Fibroblast of villous mesenchyme (primary cell): Measurements from ENCODE around the gene CLCNKB. TPM values are rescaled to one million over a fixed set of nuclear protein-coding genes. Genes with fewer than 3 reads are reported as not detected.
"Not testable (repeated sequence)": the region's sequence is repeated elsewhere in the genome, so short reads cannot be mapped to it uniquely, and the experiment has no call there.

Source experiments
- DNase-seq: peaks from one replicate; pipeline ENCODE4 v3.0.0-alpha.2; 2010; ENCODE audit warnings: low read depth
- H3K4me3 ChIP-seq: 2 replicates; pipeline ENCODE4 v1.5.1; 2011; ENCODE audit warnings: low read depth, mild to moderate bottlenecking, low read length
- CTCF ChIP-seq: IDR thresholded peaks from 2 replicates; pipeline ENCODE4 v1.5.1; 2012; ENCODE audit warnings: low read depth, mild to moderate bottlenecking, low read length; ENCODE audit not compliant: insufficient read depth
- total RNA-seq: library from RNA; depleted of rRNA; stranded (reverse); fragments of >200 nt; gene quantifications from 2 replicates; pipeline ENCODE4 v1.2.3, GENCODE V29; 2012

Gene CLCNKB
- total RNA-seq, 1 donor = 0.43 TPM

GRCh38 chr1:16019644-16020277 lies 23.8 kb upstream of the CLCNKB start:
- DNase-seq = no peak
- TF ChIP-seq CTCF = no peak

GRCh38 chr1:16020325-16020724 lies 23.3 kb upstream of the CLCNKB start:
- DNase-seq = no peak
- H3K4me3 ChIP-seq = no peak overlapping the region
- TF ChIP-seq CTCF = no peak

More at GRCh38 chr1:16019644-16020277, 23.8 kb upstream of the CLCNKB start:
- no peak overlapping the region for H3K4me3 ChIP-seq

- not testable (repeated sequence) for DNase-seq, H3K4me3 ChIP-seq
These were observed 22.7 kb upstream of the CLCNKB start for GRCh38 chr1:16020878-16021277.

GRCh38 chr1:16021681-16022080 lies 21.9 kb upstream of the CLCNKB start, which contains the start of gene CLCNKA:
TSS of gene CLCNKA (plus strand) at chr1:16022036. CDS start at chr1:16022620, 584 bp downstream.
- H3K4me3 ChIP-seq = no peak within 1 kb of the TSS
- DNase-seq = no peak
- no peak for TF ChIP-seq CTCF

- no peak for DNase-seq
- no peak overlapping the region for H3K4me3 ChIP-seq
- no peak for TF ChIP-seq CTCF
These were observed 21.2 kb upstream of the CLCNKB start for GRCh38 chr1:16022393-16022792.

- no peak overlapping the region for H3K4me3 ChIP-seq
- no peak for TF ChIP-seq CTCF
- no peak for DNase-seq
These were observed 20.4 kb upstream of the CLCNKB start for GRCh38 chr1:16023050-16023653.

GRCh38 chr1:16026302-16026701 lies 17.3 kb upstream of the CLCNKB start:
- not testable (repeated sequence) for DNase-seq

More at GRCh38 chr1:16026302-16026701, 17.3 kb upstream of the CLCNKB start:
- H3K4me3 ChIP-seq = not testable (repeated sequence)
